Endothelial cell of umbilical vein (primary cell): ENCODE data around the gene AP1B1. TPM values are rescaled to one million over a fixed set of nuclear protein-coding genes. Genes with fewer than 3 reads are reported as not detected.

ENCODE experiments used
- BruUV-seq: library from RNA; stranded (reverse); fragments of 400-500 nt; replicated peaks from 2 replicates; lab custom pipeline; 2021; lab: Mats Ljungman, UMichigan
- CTCF ChIA-PET: fragments of 300-600, 350-600 bp; sonication (Branson Sonifier 250); formaldehyde crosslinking; loops from one replicate; lab custom pipeline; 2021; ENCODE audit warnings: antibody characterized with exemption, inconsistent platforms; lab: Charles Lee
- POLR2A ChIA-PET: fragments of 300-600, 350-600 bp; sonication (Branson Sonifier 250); formaldehyde crosslinking; loops from one replicate; lab custom pipeline; 2021; ENCODE audit warnings: antibody characterized with exemption, inconsistent platforms; lab: Charles Lee
- DNase-seq: peaks from one replicate; pipeline ENCODE4 v3.0.0-alpha.2; 2011; ENCODE audit warnings: low read depth, low spot score
- FAIRE-seq: peaks from 2 replicates; lab custom pipeline; 2011; peaks lifted over from hg19 to GRCh38; lab: Jason Lieb, UNC
- H2AFZ ChIP-seq: 2 replicates; pipeline ENCODE4 v1.6.0; 2012; ENCODE audit warnings: low read depth, low read length, control low read depth, inconsistent platforms
- H3K27ac ChIP-seq: 2 replicates; pipeline ENCODE4 v1.5.1; 2011; ENCODE audit warnings: low read depth, mild to moderate bottlenecking, control low read depth, low read length, moderate library complexity; ENCODE audit not compliant: insufficient read depth
- H3K27me3 ChIP-seq, 2 experiments: 2 replicates each; pipeline versions ENCODE4 v1.6.0 to v1.6.1; 2011; ENCODE audit warnings: low read length in 2 of 2, mixed read lengths in 1 of 2; ENCODE audit not compliant: control insufficient read depth in 2 of 2, insufficient read depth in 2 of 2
- H3K36me3 ChIP-seq, 2 experiments: 2 replicates in 1 of 2; 3 replicates in 1 of 2; pipeline ENCODE4 v1.5.1; 2011; ENCODE audit warnings: low read length in 2 of 2, mild to moderate bottlenecking in 1 of 2, moderate library complexity in 1 of 2; ENCODE audit not compliant: control insufficient read depth in 2 of 2, insufficient read depth in 2 of 2; ENCODE audit errors: extremely low read depth in 1 of 2
- H3K4me1 ChIP-seq: 3 replicates; pipeline ENCODE4 v1.5.1; 2011; ENCODE audit warnings: mild to moderate bottlenecking, low read length; ENCODE audit not compliant: control insufficient read depth, insufficient read depth; ENCODE audit errors: extremely low read depth
- H3K4me2 ChIP-seq: 2 replicates; pipeline ENCODE4 v1.6.1; 2011; ENCODE audit warnings: low read length, control low read depth, mixed read lengths; ENCODE audit not compliant: insufficient read depth
- H3K4me3 ChIP-seq, 3 experiments: fragments of 200-600 bp in 1 of 3; sonication (generic), shearing (Covaris generic) in 1 of 3; replicated peaks in 1 of 3; 2 replicates each; pipeline ENCODE4 v1.5.1; 2011 to 2016; ENCODE audit warnings: control low read depth in 3 of 3, low read length in 3 of 3, mild to moderate bottlenecking in 2 of 3, inconsistent platforms in 1 of 3, low read depth in 1 of 3, moderate library complexity in 1 of 3; ENCODE audit not compliant: insufficient read depth in 1 of 3
- H3K79me2 ChIP-seq: 2 replicates; pipeline ENCODE4 v1.6.0; 2012; ENCODE audit warnings: low read length, inconsistent platforms; ENCODE audit not compliant: control insufficient read depth, insufficient read depth
- H3K9ac ChIP-seq: replicated peaks from 2 replicates; pipeline ENCODE3; 2011; ENCODE audit warnings: low read length, control low read depth; ENCODE audit not compliant: insufficient read depth; ENCODE audit errors: extremely low read depth
- H3K9me1 ChIP-seq: replicated peaks from 3 replicates; pipeline ENCODE4 v1.6.0; 2011; ENCODE audit warnings: mild to moderate bottlenecking, low read length; ENCODE audit not compliant: control insufficient read depth, insufficient read depth; ENCODE audit errors: extremely low read depth
- H3K9me3 ChIP-seq: replicated peaks from 2 replicates; pipeline ENCODE4 v1.5.1; 2012; ENCODE audit warnings: low read length, inconsistent platforms; ENCODE audit not compliant: control insufficient read depth, insufficient read depth
- H4K20me1 ChIP-seq: replicated peaks from 2 replicates; pipeline ENCODE3; 2011; ENCODE audit warnings: mild to moderate bottlenecking, low read length; ENCODE audit not compliant: control insufficient read depth, insufficient read depth; ENCODE audit errors: extremely low read depth
- CTCF ChIP-seq, 2 donors: IDR thresholded peaks; 1 replicate in 1 of 2; 2 replicates in 1 of 2; pipeline ENCODE4 v1.5.1; 2011; ENCODE audit warnings: low read length in 2 of 2, mild to moderate bottlenecking in 2 of 2, moderate library complexity in 2 of 2, control low read depth in 1 of 2, inconsistent platforms in 1 of 2, low read depth in 1 of 2; ENCODE audit not compliant: insufficient read depth in 1 of 2; ENCODE audit errors: extremely low read depth in 1 of 2
- EZH2 ChIP-seq: IDR thresholded peaks from 2 replicates; pipeline ENCODE4 v1.6.1; 2012; ENCODE audit warnings: borderline replicate concordance, low read depth, mild to moderate bottlenecking, moderate library complexity, low read length, inconsistent platforms; ENCODE audit not compliant: severe bottlenecking
- FOS ChIP-seq: IDR thresholded peaks from 2 replicates; pipeline ENCODE4 v1.6.1; 2011; ENCODE audit warnings: mild to moderate bottlenecking, low read length, moderate library complexity, borderline replicate concordance; ENCODE audit not compliant: insufficient read depth
- GATA2 ChIP-seq: IDR thresholded peaks from 2 replicates; pipeline ENCODE4 v1.7.0; 2011; ENCODE audit warnings: low read depth, mild to moderate bottlenecking, moderate library complexity, mixed read lengths, low read length; ENCODE audit not compliant: insufficient read length, insufficient read depth
- JUN ChIP-seq: IDR thresholded peaks from 2 replicates; pipeline ENCODE4 v1.6.1; 2011; ENCODE audit warnings: borderline replicate concordance, low read depth; ENCODE audit not compliant: insufficient read length, insufficient read depth
- MAX ChIP-seq: IDR thresholded peaks from 2 replicates; pipeline ENCODE4 v1.6.1; 2011; ENCODE audit not compliant: insufficient read depth, insufficient read length
- MYC ChIP-seq: IDR thresholded peaks from one replicate; pipeline ENCODE4 v1.6.1; 2011; ENCODE audit warnings: mild to moderate bottlenecking, low read depth, low read length
- POLR2A ChIP-seq: IDR thresholded peaks from 2 replicates; pipeline ENCODE4 v1.6.1; 2012; ENCODE audit warnings: low read depth, mild to moderate bottlenecking, control low read depth, low read length
- POLR2AphosphoS5 ChIP-seq: IDR thresholded peaks from 2 replicates; pipeline ENCODE4 v1.6.1; 2012; ENCODE audit warnings: low read depth, mild to moderate bottlenecking, control low read depth, low read length, moderate library complexity; ENCODE audit not compliant: insufficient read depth
- dilution Hi-C: fragments of 300-500 bp; cut with MboI; formaldehyde crosslinking; loops from one replicate; pipeline ENCODE4 v1.15.0; 2019; ENCODE audit warnings: low sequenced_read_pairs; ENCODE audit not compliant: extremely low pct_ligation_motif_present
- intact Hi-C: fragments of 100-400 bp; cut with micrococcal nuclease; formaldehyde crosslinking; loops from one replicate; pipeline ENCODE4 v1.10.0; 2022
- polyA plus RNA-seq, 4 experiments: library from polyadenylated mRNA; depleted of rRNA in 3 of 4; stranded (reverse) in 3 of 4; unstranded in 1 of 4; fragments of >200 nt; gene quantifications; 2 replicates each; pipeline versions ENCODE4 v1.2.1 to v1.2.3, GENCODE V29; 2011 to 2012; ENCODE audit warnings: missing spikeins in 1 of 4
- total RNA-seq: library from RNA; stranded (reverse); gene quantifications from 2 replicates; pipeline ENCODE4 v1.2.3, GENCODE V29; 2021

AP1B1 gene
- total and polyA plus RNA-seq, 2 donors (not counting 3 experiments of a cell fraction or from before 2014, with no cell fraction given) = 107 to 131 TPM

GRCh38 chr22:29329581-29329980, 58.8 kb downstream of the AP1B1 start:
- no TSS peak for BruUV-seq
- Histone ChIP-seq H3K4me1 (peaks cover 10% of the 10 kb centered on the region), H2AFZ (no peak overlapping the region), H3K4me2 (no peak overlapping the region), H3K27ac (no peak overlapping the region), H3K36me3 (peaks cover 4 to 46% of the 10 kb centered on the region in 2 experiments), H3K9me1 (no peaks in the 10 kb centered on the region), H3K9me3 (no peaks in the 10 kb centered on the region), H4K20me1 (no peaks in the 10 kb centered on the region), H3K27me3 (no peaks in the 10 kb centered on the region), H3K79me2 (no peaks in the 10 kb centered on the region), H3K9ac (no peak overlapping the region), H3K4me3 (no peak overlapping the region)
- ChIA-PET POLR2A (no interaction called here), CTCF (no interaction called here)
- DNase-seq = no peak
- dilution Hi-C loops = no loop called here
- intact Hi-C loops = no loop called here
- no peak for TF ChIP-seq JUN
- TF ChIP-seq POLR2A = no peak
- no peak for TF ChIP-seq MYC
- TF ChIP-seq MAX = no peak
- TF ChIP-seq FOS = no peak
- no peak for TF ChIP-seq CTCF (IDR thresholded peaks at IDR 0.05; ENCODE audit: extremely low read depth in 1 of 2, insufficient read depth in 1 of 2, low read depth in 1 of 2, low read length in 2 of 2)
- no peak for TF ChIP-seq GATA2
- TF ChIP-seq POLR2AphosphoS5 = no peak
- TF ChIP-seq EZH2 = no peak
- no peak for FAIRE-seq
